Stimulated activated memory B cell treated with anti-CD40 and anti-IgM and Interleukin-4, amounts not matched to agents 10 μg/mL and 1 μg/mL and 100 μg/mL, for 72 hours (primary cell): ENCODE measurements around the gene DPEP2.
"Not testable (repeated sequence)": the region's sequence is repeated elsewhere in the genome, so short reads cannot be mapped to it uniquely, and the experiment has no call there.

Source experiments
- ATAC-seq: fragments of 150-1000 bp; cut with Tn5 transposase; 2 replicates; pipeline ENCODE4 v1.10.0; 2021
- H3K27ac Mint-ChIP-seq: one replicate; pipeline ENCODE4 v1.8.0; 2022; ENCODE audit warnings: mild to moderate bottlenecking, mixed read lengths
- H3K27me3 Mint-ChIP-seq: one replicate; pipeline ENCODE4 v1.8.0; 2022; ENCODE audit warnings: mixed read lengths
- H3K36me3 Mint-ChIP-seq: one replicate; pipeline ENCODE4 v1.8.0; 2022; ENCODE audit warnings: mixed read lengths
- H3K4me1 Mint-ChIP-seq: one replicate; pipeline ENCODE4 v1.8.0; 2022; ENCODE audit warnings: mixed read lengths
- H3K4me3 Mint-ChIP-seq: one replicate; pipeline ENCODE4 v1.8.0; 2022; ENCODE audit warnings: mild to moderate bottlenecking, moderate library complexity, mixed read lengths
- H3K9me3 Mint-ChIP-seq: one replicate; pipeline ENCODE4 v1.8.0; 2022; ENCODE audit warnings: mixed read lengths

DPEP2 gene

GRCh38 chr16:68021490-68021889 lies 22.2 kb upstream of the DPEP2 start:
- Mint-ChIP-seq H3K27me3 (no peaks in the 10 kb centered on the region), H3K27ac (peak overlapping the region; percentile 86), H3K36me3 (no peaks in the 10 kb centered on the region), H3K9me3 (no peaks in the 10 kb centered on the region), H3K4me1 (peaks cover 30% of the 10 kb centered on the region), H3K4me3 (peak overlapping the region; percentile 91)
- no peak for ATAC-seq

GRCh38 chr16:68019167-68019680 lies 19.9 kb upstream of the DPEP2 start:
- H3K9me3 Mint-ChIP-seq, result no peaks in the 10 kb centered on the region
- no peaks in the 10 kb centered on the region for H3K27me3 Mint-ChIP-seq
- no peak overlapping the region for H3K4me3 Mint-ChIP-seq
- no peak for ATAC-seq
- H3K4me1 Mint-ChIP-seq, result peaks cover 32% of the 10 kb centered on the region
- H3K27ac Mint-ChIP-seq, result no peak overlapping the region
- no peaks in the 10 kb centered on the region for H3K36me3 Mint-ChIP-seq

- Mint-ChIP-seq H3K4me1 (peaks cover 20% of the 10 kb centered on the region), H3K4me3 (no peak within 1 kb of the TSS), H3K27ac (no peak within 1 kb of the TSS), H3K9me3 (no peaks in the 10 kb centered on the region), H3K36me3 (no peaks in the 10 kb centered on the region), H3K27me3 (no peaks in the 10 kb centered on the region)
- ATAC-seq, result no peak
Measured at GRCh38 chr16:68015681-68016080, 16.4 kb upstream of the DPEP2 start, which contains the start of gene DPEP2NB. TSS of gene DPEP2NB (minus strand) at chr16:68015911. CDS start at chr16:68015770, 141 bp downstream.

GRCh38 chr16:68013440-68013839 lies 14.2 kb upstream of the DPEP2 start:
- Mint-ChIP-seq H3K27me3 (no peaks in the 10 kb centered on the region), H3K9me3 (no peaks in the 10 kb centered on the region), H3K4me3 (no peak overlapping the region), H3K36me3 (no peaks in the 10 kb centered on the region), H3K4me1 (peaks cover 20% of the 10 kb centered on the region), H3K27ac (no peak overlapping the region)
- peak; percentile 36 for ATAC-seq

GRCh38 chr16:68009872-68010271 lies 10.6 kb upstream of the DPEP2 start:
- H3K4me3 Mint-ChIP-seq, result not testable (repeated sequence)

GRCh38 chr16:68009157-68009735 lies 10.0 kb upstream of the DPEP2 start:
- no peak for ATAC-seq
- peaks cover 3% of the 10 kb centered on the region for H3K9me3 Mint-ChIP-seq
- H3K4me1 Mint-ChIP-seq, result peaks cover 32% of the 10 kb centered on the region
- H3K27ac Mint-ChIP-seq, result peak overlapping the region; percentile 17
- H3K36me3 Mint-ChIP-seq, result no peaks in the 10 kb centered on the region
- H3K27me3 Mint-ChIP-seq, result no peaks in the 10 kb centered on the region
- no peak overlapping the region for H3K4me3 Mint-ChIP-seq

More at GRCh38 chr16:68009872-68010271, 10.6 kb upstream of the DPEP2 start:
- Mint-ChIP-seq H3K27ac (peak overlapping the region; percentile 17), H3K4me1 (peaks cover 33% of the 10 kb centered on the region)
- H3K9me3 Mint-ChIP-seq, ATAC-seq, H3K27me3 Mint-ChIP-seq, H3K36me3 Mint-ChIP-seq: not testable (repeated sequence)

- ATAC-seq, result peak; percentile 96
- Mint-ChIP-seq H3K27ac (peak overlapping the region; percentile 92), H3K4me3 (no peak overlapping the region), H3K36me3 (no peaks in the 10 kb centered on the region), H3K9me3 (peaks cover 3% of the 10 kb centered on the region), H3K4me1 (peaks cover 25% of the 10 kb centered on the region), H3K27me3 (no peaks in the 10 kb centered on the region)
Measured at GRCh38 chr16:68005786-68006286, 6.6 kb upstream of the DPEP2 start.

GRCh38 chr16:68005211-68005610 lies 5.9 kb upstream of the DPEP2 start:
- Mint-ChIP-seq H3K4me1 (peaks cover 30% of the 10 kb centered on the region), H3K27me3 (no peaks in the 10 kb centered on the region), H3K4me3 (no peak overlapping the region), H3K36me3 (no peaks in the 10 kb centered on the region), H3K27ac (peak overlapping the region; percentile 92), H3K9me3 (peaks cover 3% of the 10 kb centered on the region)
- no peak for ATAC-seq

GRCh38 chr16:68003031-68003430 lies 3.7 kb upstream of the DPEP2 start:
- H3K36me3 Mint-ChIP-seq, result no peaks in the 10 kb centered on the region
- peaks cover 46% of the 10 kb centered on the region for H3K4me1 Mint-ChIP-seq
- no peak for ATAC-seq
- no peak overlapping the region for H3K27ac Mint-ChIP-seq
- no peak overlapping the region for H3K4me3 Mint-ChIP-seq
- H3K9me3 Mint-ChIP-seq, result no peaks in the 10 kb centered on the region
- no peaks in the 10 kb centered on the region for H3K27me3 Mint-ChIP-seq

GRCh38 chr16:68000450-68000849 lies 1.2 kb upstream of the DPEP2 start:
- no peaks in the 10 kb centered on the region for H3K36me3 Mint-ChIP-seq
- H3K9me3 Mint-ChIP-seq, result no peaks in the 10 kb centered on the region
- H3K4me3 Mint-ChIP-seq, result no peak overlapping the region
- ATAC-seq, result no peak
- peak overlapping the region; percentile 89 for H3K27ac Mint-ChIP-seq
- H3K4me1 Mint-ChIP-seq, result peaks cover 49% of the 10 kb centered on the region
- no peaks in the 10 kb centered on the region for H3K27me3 Mint-ChIP-seq

GRCh38 chr16:67999985-68000384 lies 701 bp upstream of the DPEP2 start:
- H3K4me3 Mint-ChIP-seq, result peak overlapping the region; percentile 79
- ATAC-seq, result peak; percentile 73
- no peaks in the 10 kb centered on the region for H3K27me3 Mint-ChIP-seq

GRCh38 chr16:67998231-67998778 lies 979 bp downstream of the DPEP2 start:
- H3K4me1 Mint-ChIP-seq, result peaks cover 59% of the 10 kb centered on the region
- H3K4me3 Mint-ChIP-seq, H3K9me3 Mint-ChIP-seq, H3K27me3 Mint-ChIP-seq, ATAC-seq, H3K36me3 Mint-ChIP-seq: not testable (repeated sequence)
- peak overlapping the region; percentile 89 for H3K27ac Mint-ChIP-seq

More at GRCh38 chr16:67999985-68000384, 701 bp upstream of the DPEP2 start:
- Mint-ChIP-seq H3K4me1 (peaks cover 50% of the 10 kb centered on the region), H3K27ac (peak overlapping the region; percentile 89), H3K9me3 (no peaks in the 10 kb centered on the region), H3K36me3 (no peaks in the 10 kb centered on the region)

GRCh38 chr16:67996666-67997065 lies 2.6 kb downstream of the DPEP2 start:
- no peaks in the 10 kb centered on the region for H3K36me3 Mint-ChIP-seq
- no peak overlapping the region for H3K4me3 Mint-ChIP-seq
- H3K27me3 Mint-ChIP-seq, result no peaks in the 10 kb centered on the region
- H3K27ac Mint-ChIP-seq, result peak overlapping the region; percentile 27
- H3K9me3 Mint-ChIP-seq, result no peaks in the 10 kb centered on the region
- peaks cover 70% of the 10 kb centered on the region for H3K4me1 Mint-ChIP-seq
- no peak for ATAC-seq

GRCh38 chr16:67995423-67995822 lies 3.9 kb downstream of the DPEP2 start:
- Mint-ChIP-seq H3K4me1 (peaks cover 60% of the 10 kb centered on the region), H3K27me3 (no peaks in the 10 kb centered on the region), H3K27ac (peak overlapping the region; percentile 93), H3K4me3 (no peak overlapping the region), H3K9me3 (no peaks in the 10 kb centered on the region), H3K36me3 (no peaks in the 10 kb centered on the region)
- ATAC-seq, result peak; percentile 46

- peaks cover 60% of the 10 kb centered on the region for H3K4me1 Mint-ChIP-seq
- H3K9me3 Mint-ChIP-seq, H3K27me3 Mint-ChIP-seq, H3K36me3 Mint-ChIP-seq: not testable (repeated sequence)
- ATAC-seq, result peak; percentile 20
- H3K4me3 Mint-ChIP-seq, result peak overlapping the region; percentile 57
- peak overlapping the region; percentile 93 for H3K27ac Mint-ChIP-seq
Measured at GRCh38 chr16:67994040-67994408, 5.3 kb downstream of the DPEP2 start.
